ENCODE results near the gene ATF6. TPM values are rescaled to one million over a fixed set of nuclear protein-coding genes. Genes with fewer than 3 reads are reported as not detected.

The ATF6 gene
- total RNA-seq, 1 experiment from 2014 or later, result 20.9 TPM

DNA sequence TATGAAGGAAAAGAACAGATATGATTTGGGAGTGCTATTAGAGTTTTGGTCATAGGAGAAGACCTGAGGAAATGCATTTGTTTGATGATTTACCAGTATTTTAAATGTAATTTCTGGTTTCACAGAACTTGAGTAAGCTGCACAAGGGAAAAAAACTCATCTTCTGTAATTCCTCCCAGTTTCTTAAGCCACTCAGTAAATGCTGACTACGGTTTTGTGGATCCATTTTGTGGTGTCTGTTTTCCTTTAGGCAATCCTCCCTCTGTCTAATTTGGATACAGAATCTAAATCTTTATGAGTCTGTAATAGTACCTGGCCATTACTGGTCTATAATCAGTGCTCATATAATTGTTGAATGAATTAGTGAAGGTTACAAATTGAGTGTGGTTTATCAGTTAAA lies 185.5 kb downstream of the ATF6 start:
- Histone ChIP-seq H2AFZ (ENCODE audit: low read depth, low read length, poor library complexity, severe bottlenecking) (no peak overlapping the region), H3K4me1 (ENCODE audit: control insufficient read depth in 1 of 2, insufficient read depth in 2 of 2, low read length in 2 of 2) (no peaks in the 10 kb centered on the region), H3K4me2 (ENCODE audit: low read length) (no peak overlapping the region), H3K9me2 (ENCODE audit: insufficient read depth) (no peaks in the 10 kb centered on the region), H3K9me3 (ENCODE audit: control insufficient read depth in 1 of 2, insufficient read depth in 1 of 2, low read depth in 1 of 2, low read length in 2 of 2) (no peaks in the 10 kb centered on the region), H3K9ac (ENCODE audit: low read length) (no peak overlapping the region), H4K20me1 (ENCODE audit: insufficient read depth) (no peaks in the 10 kb centered on the region), H3K27me3 (ENCODE audit: insufficient read depth, low read length) (no peaks in the 10 kb centered on the region), H3K36me3 (ENCODE audit: control insufficient read depth in 1 of 2, insufficient read depth in 2 of 2, low read length in 2 of 2) (no peaks in the 10 kb centered on the region), H3K79me2 (ENCODE audit: insufficient read depth, low read length) (no peaks in the 10 kb centered on the region), H3K27ac (ENCODE audit: low read depth, low read length) (no peak overlapping the region), H3K4me3 (replicated peaks in 1 of 2; ENCODE audit: low read depth in 1 of 2, low read length in 2 of 2) (no peak overlapping the region)
- no TSS peak for BruUV-seq (replicated peaks)
- ChIA-PET CTCF (no interaction called here), RAD21 (ENCODE audit: low non-redundant PET in 1 of 2, low total read pairs in 2 of 2, uncharacterized antibody in 2 of 2, unreplicated experiment in 2 of 2) (no interaction called here), POLR2A (no interaction called here)
- no peak for DNase-seq (ENCODE audit: low read depth, low spot score)
- TF ChIP-seq ELF1 (IDR thresholded peaks at IDR 0.05; ENCODE audit: borderline replicate concordance, low read depth) (no peak), SRF (IDR thresholded peaks at IDR 0.05; ENCODE audit: low read depth) (no peak), RAD21 (IDR thresholded peaks at IDR 0.05; ENCODE audit: low read depth) (no peak), FOSL1 (IDR thresholded peaks at IDR 0.05; ENCODE audit: low read depth) (no peak), EZH2 (IDR thresholded peaks at IDR 0.05) (no peak), SIN3A (IDR thresholded peaks at IDR 0.05; ENCODE audit: low read depth) (no peak), CEBPB (IDR thresholded peaks at IDR 0.05; ENCODE audit: low read depth) (no peak), YY1 (IDR thresholded peaks at IDR 0.05; ENCODE audit: extremely low read depth, insufficient replicate concordance, low read depth, low read length) (no peak), ZFX (IDR thresholded peaks at IDR 0.05) (no peak), POLR2AphosphoS5 (IDR thresholded peaks at IDR 0.05; ENCODE audit: low read depth, low read length) (no peak), POLR2A (IDR thresholded peaks at IDR 0.05; ENCODE audit: borderline replicate concordance, extremely low read depth, insufficient read depth, insufficient read length) (no peak), EZH2phosphoT487 (IDR thresholded peaks at IDR 0.05; ENCODE audit: borderline replicate concordance) (no peak), CBX3 (IDR thresholded peaks at IDR 0.05; ENCODE audit: low read depth) (no peak), ZNF274 (IDR thresholded peaks at IDR 0.05; ENCODE audit: low read depth, low read length) (no peak)
- TF ChIP-seq, protein P1, sequence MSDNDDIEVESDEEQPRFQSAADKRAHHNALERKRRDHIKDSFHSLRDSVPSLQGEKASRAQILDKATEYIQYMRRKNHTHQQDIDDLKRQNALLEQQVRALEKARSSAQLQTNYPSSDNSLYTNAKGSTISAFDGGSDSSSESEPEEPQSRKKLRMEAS (IDR thresholded peaks at IDR 0.05), result no peak
- TF ChIP-seq, protein P2, sequence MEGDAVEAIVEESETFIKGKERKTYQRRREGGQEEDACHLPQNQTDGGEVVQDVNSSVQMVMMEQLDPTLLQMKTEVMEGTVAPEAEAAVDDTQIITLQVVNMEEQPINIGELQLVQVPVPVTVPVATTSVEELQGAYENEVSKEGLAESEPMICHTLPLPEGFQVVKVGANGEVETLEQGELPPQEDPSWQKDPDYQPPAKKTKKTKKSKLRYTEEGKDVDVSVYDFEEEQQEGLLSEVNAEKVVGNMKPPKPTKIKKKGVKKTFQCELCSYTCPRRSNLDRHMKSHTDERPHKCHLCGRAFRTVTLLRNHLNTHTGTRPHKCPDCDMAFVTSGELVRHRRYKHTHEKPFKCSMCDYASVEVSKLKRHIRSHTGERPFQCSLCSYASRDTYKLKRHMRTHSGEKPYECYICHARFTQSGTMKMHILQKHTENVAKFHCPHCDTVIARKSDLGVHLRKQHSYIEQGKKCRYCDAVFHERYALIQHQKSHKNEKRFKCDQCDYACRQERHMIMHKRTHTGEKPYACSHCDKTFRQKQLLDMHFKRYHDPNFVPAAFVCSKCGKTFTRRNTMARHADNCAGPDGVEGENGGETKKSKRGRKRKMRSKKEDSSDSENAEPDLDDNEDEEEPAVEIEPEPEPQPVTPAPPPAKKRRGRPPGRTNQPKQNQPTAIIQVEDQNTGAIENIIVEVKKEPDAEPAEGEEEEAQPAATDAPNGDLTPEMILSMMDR (IDR thresholded peaks at IDR 0.05 in 2 of 3, conservative IDR thresholded peaks at IDR 0.05 in 1 of 3; ENCODE audit: borderline replicate concordance in 1 of 3, insufficient read depth in 1 of 3, low read depth in 2 of 3, low read length in 2 of 3), result no peak
- TF ChIP-seq, protein P3, sequence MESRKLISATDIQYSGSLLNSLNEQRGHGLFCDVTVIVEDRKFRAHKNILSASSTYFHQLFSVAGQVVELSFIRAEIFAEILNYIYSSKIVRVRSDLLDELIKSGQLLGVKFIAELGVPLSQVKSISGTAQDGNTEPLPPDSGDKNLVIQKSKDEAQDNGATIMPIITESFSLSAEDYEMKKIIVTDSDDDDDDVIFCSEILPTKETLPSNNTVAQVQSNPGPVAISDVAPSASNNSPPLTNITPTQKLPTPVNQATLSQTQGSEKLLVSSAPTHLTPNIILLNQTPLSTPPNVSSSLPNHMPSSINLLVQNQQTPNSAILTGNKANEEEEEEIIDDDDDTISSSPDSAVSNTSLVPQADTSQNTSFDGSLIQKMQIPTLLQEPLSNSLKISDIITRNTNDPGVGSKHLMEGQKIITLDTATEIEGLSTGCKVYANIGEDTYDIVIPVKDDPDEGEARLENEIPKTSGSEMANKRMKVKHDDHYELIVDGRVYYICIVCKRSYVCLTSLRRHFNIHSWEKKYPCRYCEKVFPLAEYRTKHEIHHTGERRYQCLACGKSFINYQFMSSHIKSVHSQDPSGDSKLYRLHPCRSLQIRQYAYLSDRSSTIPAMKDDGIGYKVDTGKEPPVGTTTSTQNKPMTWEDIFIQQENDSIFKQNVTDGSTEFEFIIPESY (IDR thresholded peaks at IDR 0.05; ENCODE audit: extremely low read depth, insufficient replicate concordance, low read length), result no peak
- TF ChIP-seq, protein P4, sequence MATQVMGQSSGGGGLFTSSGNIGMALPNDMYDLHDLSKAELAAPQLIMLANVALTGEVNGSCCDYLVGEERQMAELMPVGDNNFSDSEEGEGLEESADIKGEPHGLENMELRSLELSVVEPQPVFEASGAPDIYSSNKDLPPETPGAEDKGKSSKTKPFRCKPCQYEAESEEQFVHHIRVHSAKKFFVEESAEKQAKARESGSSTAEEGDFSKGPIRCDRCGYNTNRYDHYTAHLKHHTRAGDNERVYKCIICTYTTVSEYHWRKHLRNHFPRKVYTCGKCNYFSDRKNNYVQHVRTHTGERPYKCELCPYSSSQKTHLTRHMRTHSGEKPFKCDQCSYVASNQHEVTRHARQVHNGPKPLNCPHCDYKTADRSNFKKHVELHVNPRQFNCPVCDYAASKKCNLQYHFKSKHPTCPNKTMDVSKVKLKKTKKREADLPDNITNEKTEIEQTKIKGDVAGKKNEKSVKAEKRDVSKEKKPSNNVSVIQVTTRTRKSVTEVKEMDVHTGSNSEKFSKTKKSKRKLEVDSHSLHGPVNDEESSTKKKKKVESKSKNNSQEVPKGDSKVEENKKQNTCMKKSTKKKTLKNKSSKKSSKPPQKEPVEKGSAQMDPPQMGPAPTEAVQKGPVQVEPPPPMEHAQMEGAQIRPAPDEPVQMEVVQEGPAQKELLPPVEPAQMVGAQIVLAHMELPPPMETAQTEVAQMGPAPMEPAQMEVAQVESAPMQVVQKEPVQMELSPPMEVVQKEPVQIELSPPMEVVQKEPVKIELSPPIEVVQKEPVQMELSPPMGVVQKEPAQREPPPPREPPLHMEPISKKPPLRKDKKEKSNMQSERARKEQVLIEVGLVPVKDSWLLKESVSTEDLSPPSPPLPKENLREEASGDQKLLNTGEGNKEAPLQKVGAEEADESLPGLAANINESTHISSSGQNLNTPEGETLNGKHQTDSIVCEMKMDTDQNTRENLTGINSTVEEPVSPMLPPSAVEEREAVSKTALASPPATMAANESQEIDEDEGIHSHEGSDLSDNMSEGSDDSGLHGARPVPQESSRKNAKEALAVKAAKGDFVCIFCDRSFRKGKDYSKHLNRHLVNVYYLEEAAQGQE (IDR thresholded peaks at IDR 0.05; ENCODE audit: low read depth), result no peak
- TF ChIP-seq, protein P5, sequence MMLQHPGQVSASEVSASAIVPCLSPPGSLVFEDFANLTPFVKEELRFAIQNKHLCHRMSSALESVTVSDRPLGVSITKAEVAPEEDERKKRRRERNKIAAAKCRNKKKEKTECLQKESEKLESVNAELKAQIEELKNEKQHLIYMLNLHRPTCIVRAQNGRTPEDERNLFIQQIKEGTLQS (IDR thresholded peaks at IDR 0.05), result no peak
- intact Hi-C loops (cut with micrococcal nuclease), result no loop called here
- ATAC-seq, result no peak

Measured in HCT116 (cell line).